Measurements from ENCODE around the gene TMEM139. TPM values are rescaled to one million over a fixed set of nuclear protein-coding genes. Genes with fewer than 3 reads are reported as not detected.

Gene TMEM139
- total RNA-seq, 1 experiment from 2014 or later = 19.1 TPM

DNA sequence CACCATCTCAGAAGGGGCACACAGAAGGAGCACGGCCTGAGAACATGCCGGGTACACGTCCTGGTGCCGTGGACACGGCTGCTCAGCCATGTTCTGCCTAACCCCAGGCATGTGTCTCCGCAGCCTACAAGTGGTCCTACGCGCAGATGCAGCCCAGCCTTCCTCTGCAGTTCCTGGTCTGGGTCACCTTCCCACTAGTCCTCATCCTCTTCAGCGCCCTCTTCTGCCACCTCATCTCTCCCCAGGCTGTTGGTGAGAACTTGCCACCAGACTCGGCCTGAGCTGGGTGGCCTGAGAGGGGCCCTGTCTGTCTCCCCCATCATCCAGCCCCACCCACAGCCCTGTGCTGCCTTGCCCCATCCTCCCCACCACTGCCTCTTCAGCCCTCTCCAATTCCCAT, 36.5 kb downstream of the TMEM139 start:
- intact Hi-C loops (cut with micrococcal nuclease; ENCODE audit: unreplicated experiment) = loop anchor here (1.0 kb wide), 1 partner anchor 52 kb away; no protein-coding TSS in a partner anchor
- H3K27me3 ChIP-seq (replicated peaks; ENCODE audit: control insufficient read depth, insufficient read depth, low read length) = no peaks in the 10 kb centered on the region
- CTCF ChIA-PET = interaction anchor here (1.3 kb wide), 1 partner anchor 59 kb away, joined by 4 read pairs; no protein-coding TSS in a partner anchor

DNA sequence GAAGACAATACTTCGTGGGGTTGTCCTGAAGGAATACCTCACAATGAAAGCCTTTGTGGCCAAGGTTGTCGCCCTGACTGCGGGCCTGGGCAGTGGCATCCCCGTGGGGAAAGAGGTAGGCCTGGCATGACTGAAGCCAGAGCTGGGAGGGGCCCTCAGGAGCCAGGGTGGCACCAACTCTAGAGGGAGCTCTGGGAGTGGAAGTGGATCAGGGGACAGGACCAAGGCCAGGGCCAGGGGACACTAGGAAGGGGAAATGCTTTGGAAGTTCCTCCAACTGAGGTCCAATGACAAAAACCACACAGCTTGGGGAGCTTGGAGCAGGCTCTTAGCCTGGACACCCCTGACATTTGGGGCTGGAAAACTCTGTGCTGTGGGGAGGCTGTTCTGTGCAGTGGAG, 37.0 kb downstream of the TMEM139 start:
- intact Hi-C loops (cut with micrococcal nuclease; ENCODE audit: unreplicated experiment) = loop anchor here (1.0 kb wide), 1 partner anchor 52 kb away; no protein-coding TSS in a partner anchor
- Histone ChIP-seq H3K27me3 (replicated peaks; ENCODE audit: control insufficient read depth, insufficient read depth, low read length) (no peaks in the 10 kb centered on the region), H3K4me3 (ENCODE audit: low read depth, low read length) (no peak overlapping the region), H3K36me3 (ENCODE audit: control insufficient read depth, insufficient read depth, low read length) (no peaks in the 10 kb centered on the region; the same call in 1 of the 2 replicates), H3K9me3 (no peaks in the 10 kb centered on the region), H3K4me1 (peaks cover 8% of the 10 kb centered on the region)
- H3K4me1 Mint-ChIP-seq (ENCODE audit: low read depth, unreplicated experiment) = peaks cover 13% of the 10 kb centered on the region
- ChIA-PET POLR2A (interaction anchor here (0.7 kb wide), 1 partner anchor 47 kb away, joined by 3 read pairs; no protein-coding TSS in a partner anchor), CTCF (interaction anchor here (1.3 kb wide), 1 partner anchor 59 kb away, joined by 4 read pairs; no protein-coding TSS in a partner anchor)
- no peak overlapping the region for H3K27ac Mint-ChIP-seq (ENCODE audit: unreplicated experiment)
- peak in 1 of 2 experiments; percentile 13 for DNase-seq
- no TSS peak for BruUV-seq (replicated peaks)
- H3K4me3 Mint-ChIP-seq (ENCODE audit: unreplicated experiment) = no peak overlapping the region
- TF ChIP-seq, protein P1, sequence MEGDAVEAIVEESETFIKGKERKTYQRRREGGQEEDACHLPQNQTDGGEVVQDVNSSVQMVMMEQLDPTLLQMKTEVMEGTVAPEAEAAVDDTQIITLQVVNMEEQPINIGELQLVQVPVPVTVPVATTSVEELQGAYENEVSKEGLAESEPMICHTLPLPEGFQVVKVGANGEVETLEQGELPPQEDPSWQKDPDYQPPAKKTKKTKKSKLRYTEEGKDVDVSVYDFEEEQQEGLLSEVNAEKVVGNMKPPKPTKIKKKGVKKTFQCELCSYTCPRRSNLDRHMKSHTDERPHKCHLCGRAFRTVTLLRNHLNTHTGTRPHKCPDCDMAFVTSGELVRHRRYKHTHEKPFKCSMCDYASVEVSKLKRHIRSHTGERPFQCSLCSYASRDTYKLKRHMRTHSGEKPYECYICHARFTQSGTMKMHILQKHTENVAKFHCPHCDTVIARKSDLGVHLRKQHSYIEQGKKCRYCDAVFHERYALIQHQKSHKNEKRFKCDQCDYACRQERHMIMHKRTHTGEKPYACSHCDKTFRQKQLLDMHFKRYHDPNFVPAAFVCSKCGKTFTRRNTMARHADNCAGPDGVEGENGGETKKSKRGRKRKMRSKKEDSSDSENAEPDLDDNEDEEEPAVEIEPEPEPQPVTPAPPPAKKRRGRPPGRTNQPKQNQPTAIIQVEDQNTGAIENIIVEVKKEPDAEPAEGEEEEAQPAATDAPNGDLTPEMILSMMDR (IDR thresholded peaks at IDR 0.05; ENCODE audit: insufficient read depth in 1 of 2, low read depth in 1 of 2, low read length in 1 of 2, severe bottlenecking in 1 of 2, unreplicated experiment in 1 of 2) = no peak
- H3K9me3 Mint-ChIP-seq (ENCODE audit: unreplicated experiment) = no peaks in the 10 kb centered on the region
- no peaks in the 10 kb centered on the region for H3K27me3 Mint-ChIP-seq (ENCODE audit: insufficient read depth, unreplicated experiment)
- no peaks in the 10 kb centered on the region for H3K36me3 Mint-ChIP-seq (ENCODE audit: insufficient read depth, unreplicated experiment)

More for the DNA sequence above, 36.5 kb downstream of the TMEM139 start:
- Histone ChIP-seq H3K36me3 (ENCODE audit: control insufficient read depth, insufficient read depth, low read length) (no peaks in the 10 kb centered on the region; the same call in 1 of the 2 replicates), H3K9me3 (no peaks in the 10 kb centered on the region), H3K4me3 (ENCODE audit: low read depth, low read length) (no peak overlapping the region), H3K4me1 (peaks cover 13% of the 10 kb centered on the region)
- TF ChIP-seq, protein P1 (IDR thresholded peaks at IDR 0.05; ENCODE audit: insufficient read depth in 1 of 2, low read depth in 1 of 2, low read length in 1 of 2, severe bottlenecking in 1 of 2, unreplicated experiment in 1 of 2) = no peak
- Mint-ChIP-seq H3K36me3 (ENCODE audit: insufficient read depth, unreplicated experiment) (no peaks in the 10 kb centered on the region), H3K4me1 (ENCODE audit: low read depth, unreplicated experiment) (peaks cover 16% of the 10 kb centered on the region), H3K4me3 (ENCODE audit: unreplicated experiment) (no peak overlapping the region), H3K27ac (ENCODE audit: unreplicated experiment) (no peak overlapping the region), H3K27me3 (ENCODE audit: insufficient read depth, unreplicated experiment) (no peaks in the 10 kb centered on the region), H3K9me3 (ENCODE audit: unreplicated experiment) (no peaks in the 10 kb centered on the region)
- DNase-seq = no peak
- no TSS peak for BruUV-seq (replicated peaks)
- POLR2A ChIA-PET = interaction anchor here (0.7 kb wide), 1 partner anchor 48 kb away, joined by 3 read pairs; no protein-coding TSS in a partner anchor

DNA sequence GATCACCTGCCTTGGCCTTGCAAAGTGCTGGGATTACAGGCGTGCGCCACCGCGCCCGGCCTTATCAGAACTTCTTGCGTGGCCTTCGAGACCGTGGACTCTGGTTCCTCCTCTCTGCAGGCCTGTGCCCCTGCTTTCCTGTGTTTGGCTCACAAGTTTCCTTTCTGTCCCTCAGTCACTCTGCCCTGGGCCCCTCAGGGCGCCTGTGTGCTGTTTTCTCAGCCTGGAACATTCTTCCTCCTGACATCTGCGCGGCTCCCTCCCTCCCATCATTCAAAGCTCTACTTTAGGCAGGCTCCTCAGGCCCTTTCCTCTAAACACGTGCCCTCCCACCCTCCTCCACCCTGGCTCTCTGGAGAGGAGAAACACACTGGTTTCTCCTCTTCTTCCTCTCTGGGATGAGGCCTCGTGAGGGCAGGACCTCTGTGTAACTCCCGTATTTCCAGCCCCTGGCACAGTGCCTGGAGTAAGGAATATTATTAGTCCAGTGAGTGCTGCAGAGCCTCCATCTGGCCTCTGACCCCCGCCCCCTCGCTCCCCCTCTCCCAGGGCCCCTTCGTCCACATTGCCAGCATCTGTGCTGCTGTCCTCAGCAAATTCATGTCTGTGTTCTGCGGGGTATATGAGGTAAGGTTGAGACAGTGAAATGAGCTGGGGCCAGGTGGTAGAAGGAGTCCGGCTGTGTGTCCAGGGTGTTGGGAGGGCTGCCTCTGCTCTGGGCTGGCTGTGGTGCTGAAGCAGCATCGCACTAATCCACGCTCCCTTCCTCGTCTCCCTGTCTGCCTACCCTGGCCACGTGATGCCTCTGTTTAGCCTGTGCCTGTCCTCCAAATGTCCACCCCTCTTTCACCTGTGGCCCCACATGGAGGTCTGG, 38.2 kb downstream of the TMEM139 start:
- no peaks in the 10 kb centered on the region for H3K36me3 Mint-ChIP-seq (ENCODE audit: insufficient read depth, unreplicated experiment)
- no peak overlapping the region for H3K4me3 Mint-ChIP-seq (ENCODE audit: unreplicated experiment)
- POLR2A ChIA-PET = no interaction called here

More for the DNA sequence above, 38.2 kb downstream of the TMEM139 start:
- CTCF ChIA-PET = interaction anchor here (0.7 kb wide), 1 partner anchor 173 kb away, joined by 9 read pairs; no protein-coding TSS in a partner anchor
- intact Hi-C loops (cut with micrococcal nuclease; ENCODE audit: unreplicated experiment) = no loop called here
- Histone ChIP-seq H3K4me3 (ENCODE audit: low read depth, low read length) (no peak overlapping the region), H3K9me3 (no peaks in the 10 kb centered on the region), H3K36me3 (ENCODE audit: control insufficient read depth, insufficient read depth, low read length) (no peaks in the 10 kb centered on the region; the same call in 1 of the 2 replicates), H3K4me1 (no peaks in the 10 kb centered on the region; the same call in 1 of the 2 replicates), H3K27me3 (replicated peaks; ENCODE audit: control insufficient read depth, insufficient read depth, low read length) (no peaks in the 10 kb centered on the region)
- no peak for DNase-seq
- H3K27ac Mint-ChIP-seq (ENCODE audit: unreplicated experiment) = no peak overlapping the region
- TF ChIP-seq, protein P1 (IDR thresholded peaks at IDR 0.05; ENCODE audit: insufficient read depth in 1 of 2, low read depth in 1 of 2, low read length in 1 of 2, severe bottlenecking in 1 of 2, unreplicated experiment in 1 of 2) = no peak
- no TSS peak for BruUV-seq (replicated peaks)
- H3K4me1 Mint-ChIP-seq (ENCODE audit: low read depth, unreplicated experiment) = peaks cover 8% of the 10 kb centered on the region
- H3K27me3 Mint-ChIP-seq (ENCODE audit: insufficient read depth, unreplicated experiment) = no peaks in the 10 kb centered on the region
- no peaks in the 10 kb centered on the region for H3K9me3 Mint-ChIP-seq (ENCODE audit: unreplicated experiment)
